Measurements from ENCODE around the gene NCR2.

NCR2 gene

DNA sequence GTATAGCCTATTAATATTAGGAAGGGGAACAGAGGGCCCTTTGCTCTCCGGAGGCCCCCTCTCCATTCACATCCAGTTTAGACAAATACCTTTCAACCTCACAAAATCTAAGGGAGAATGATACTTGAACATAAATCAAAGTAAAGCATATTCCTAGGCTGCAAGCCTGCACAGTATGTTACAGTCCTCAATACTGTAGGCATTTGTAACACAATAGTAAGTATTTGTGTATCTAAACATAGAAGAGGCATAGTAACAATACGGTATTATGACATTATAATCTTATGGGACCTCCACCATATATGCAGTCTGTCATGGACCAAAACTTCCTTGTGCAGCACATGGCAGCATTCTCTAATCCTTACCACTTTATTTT is 46.7 kb upstream of the NCR2 start:
- Histone ChIP-seq H3K4me1 (ENCODE audit: insufficient read depth, low read length, severe bottlenecking) (no peaks in the 10 kb centered on the region), H3K36me3 (ENCODE audit: insufficient read depth, low read length) (no peaks in the 10 kb centered on the region), H3K9ac (ENCODE audit: low read length) (no peak overlapping the region), H3K4me3 (ENCODE audit: low read depth, low read length, poor library complexity, severe bottlenecking) (no peak overlapping the region), H2AFZ (ENCODE audit: low read length) (no peak overlapping the region), H3K27me3 (ENCODE audit: insufficient read depth, low read length) (0 out of 2 replicates have a peak, but pooled peaks cover 8% of the 10 kb centered on the region), H4K20me1 (ENCODE audit: insufficient read depth, low read length) (no peaks in the 10 kb centered on the region), H3K9me2 (ENCODE audit: low read depth, low read length) (no peaks in the 10 kb centered on the region), H3K4me2 (ENCODE audit: low read length) (no peak overlapping the region), H3K27ac (ENCODE audit: low read depth, low read length, poor library complexity, severe bottlenecking) (no peak overlapping the region), H3K79me2 (ENCODE audit: insufficient read depth, low read length) (no peaks in the 10 kb centered on the region), H3K9me3 (ENCODE audit: low read length) (no peaks in the 10 kb centered on the region), H3F3A (ENCODE audit: insufficient read depth, low read length) (no peaks in the 10 kb centered on the region)
- TF ChIP-seq, protein P1, sequence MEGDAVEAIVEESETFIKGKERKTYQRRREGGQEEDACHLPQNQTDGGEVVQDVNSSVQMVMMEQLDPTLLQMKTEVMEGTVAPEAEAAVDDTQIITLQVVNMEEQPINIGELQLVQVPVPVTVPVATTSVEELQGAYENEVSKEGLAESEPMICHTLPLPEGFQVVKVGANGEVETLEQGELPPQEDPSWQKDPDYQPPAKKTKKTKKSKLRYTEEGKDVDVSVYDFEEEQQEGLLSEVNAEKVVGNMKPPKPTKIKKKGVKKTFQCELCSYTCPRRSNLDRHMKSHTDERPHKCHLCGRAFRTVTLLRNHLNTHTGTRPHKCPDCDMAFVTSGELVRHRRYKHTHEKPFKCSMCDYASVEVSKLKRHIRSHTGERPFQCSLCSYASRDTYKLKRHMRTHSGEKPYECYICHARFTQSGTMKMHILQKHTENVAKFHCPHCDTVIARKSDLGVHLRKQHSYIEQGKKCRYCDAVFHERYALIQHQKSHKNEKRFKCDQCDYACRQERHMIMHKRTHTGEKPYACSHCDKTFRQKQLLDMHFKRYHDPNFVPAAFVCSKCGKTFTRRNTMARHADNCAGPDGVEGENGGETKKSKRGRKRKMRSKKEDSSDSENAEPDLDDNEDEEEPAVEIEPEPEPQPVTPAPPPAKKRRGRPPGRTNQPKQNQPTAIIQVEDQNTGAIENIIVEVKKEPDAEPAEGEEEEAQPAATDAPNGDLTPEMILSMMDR (IDR thresholded peaks at IDR 0.05; ENCODE audit: low read length): no peak
- no peak for TF ChIP-seq EZH2 (IDR thresholded peaks at IDR 0.05; ENCODE audit: borderline replicate concordance, low read length)

DNA sequence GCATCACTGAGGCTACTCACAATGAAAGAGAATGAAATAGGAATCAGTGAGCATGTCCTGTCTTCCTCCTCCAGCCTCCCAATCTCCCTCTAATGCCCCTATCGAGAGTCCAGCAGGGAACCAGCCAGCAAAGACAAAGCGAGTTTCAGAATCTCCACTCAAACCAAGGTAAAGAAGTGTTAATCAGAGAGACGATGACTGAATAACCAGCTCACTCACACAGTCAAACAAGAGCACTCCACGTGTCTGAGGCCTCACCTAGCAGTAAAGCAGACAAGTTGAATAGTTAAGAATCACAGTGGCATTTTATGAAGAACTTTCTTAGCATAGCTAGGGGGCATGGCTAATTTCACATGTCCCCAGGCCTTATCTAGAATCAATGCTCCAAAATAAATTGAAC is 45.6 kb upstream of the NCR2 start:
- H3K9ac ChIP-seq (ENCODE audit: low read length): no peak overlapping the region
- no peaks in the 10 kb centered on the region for H3K9me2 ChIP-seq (ENCODE audit: low read depth, low read length)
- no peak overlapping the region for H2AFZ ChIP-seq (ENCODE audit: low read length)
- H3K4me1 ChIP-seq (ENCODE audit: insufficient read depth, low read length, severe bottlenecking): no peaks in the 10 kb centered on the region
- no peaks in the 10 kb centered on the region for H4K20me1 ChIP-seq (ENCODE audit: insufficient read depth, low read length)
- no peak for TF ChIP-seq EZH2 (IDR thresholded peaks at IDR 0.05; ENCODE audit: borderline replicate concordance, low read length)
- TF ChIP-seq, protein P1 (IDR thresholded peaks at IDR 0.05; ENCODE audit: low read length): no peak
- H3K27ac ChIP-seq (ENCODE audit: low read depth, low read length, poor library complexity, severe bottlenecking): no peak overlapping the region
- no peaks in the 10 kb centered on the region for H3K79me2 ChIP-seq (ENCODE audit: insufficient read depth, low read length)
- H3K4me3 ChIP-seq (ENCODE audit: low read depth, low read length, poor library complexity, severe bottlenecking): no peak overlapping the region
- H3K9me3 ChIP-seq (ENCODE audit: low read length): no peaks in the 10 kb centered on the region
- 0 out of 2 replicates have a peak, but pooled peaks cover 8% of the 10 kb centered on the region for H3K27me3 ChIP-seq (ENCODE audit: insufficient read depth, low read length)
- H3K36me3 ChIP-seq (ENCODE audit: insufficient read depth, low read length): no peaks in the 10 kb centered on the region
- H3K4me2 ChIP-seq (ENCODE audit: low read length): no peak overlapping the region
- H3F3A ChIP-seq (ENCODE audit: insufficient read depth, low read length): no peaks in the 10 kb centered on the region

DNA sequence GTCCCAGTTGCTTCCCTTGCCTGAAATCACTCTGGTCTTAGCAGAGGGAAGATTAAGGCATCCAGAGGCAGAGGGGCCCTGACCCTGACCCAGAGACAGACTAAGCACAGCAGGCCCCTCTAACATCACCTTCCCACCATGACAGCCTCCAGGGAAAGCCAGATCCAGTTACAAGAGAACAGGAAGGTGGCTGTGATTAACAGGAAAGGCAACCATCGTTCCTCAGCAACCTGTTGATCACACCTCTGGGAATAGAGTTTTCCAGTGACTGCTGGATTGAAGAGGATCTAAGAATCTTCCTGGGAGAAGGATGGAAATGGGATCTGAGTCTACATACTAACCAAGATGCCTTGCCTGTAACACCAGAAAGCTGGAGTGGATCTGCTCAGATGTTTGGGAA is 43.7 kb upstream of the NCR2 start:
- Histone ChIP-seq H2AFZ (ENCODE audit: low read length) (no peak overlapping the region), H3K9ac (ENCODE audit: low read length) (no peak overlapping the region), H3K27me3 (ENCODE audit: insufficient read depth, low read length) (0 out of 2 replicates have a peak, but pooled peaks cover 8% of the 10 kb centered on the region), H3K4me2 (ENCODE audit: low read length) (no peak overlapping the region), H3K27ac (ENCODE audit: low read depth, low read length, poor library complexity, severe bottlenecking) (no peak overlapping the region), H4K20me1 (ENCODE audit: insufficient read depth, low read length) (no peaks in the 10 kb centered on the region), H3K4me3 (ENCODE audit: low read depth, low read length, poor library complexity, severe bottlenecking) (no peak overlapping the region), H3K9me3 (ENCODE audit: low read length) (no peaks in the 10 kb centered on the region), H3K4me1 (ENCODE audit: insufficient read depth, low read length, severe bottlenecking) (no peaks in the 10 kb centered on the region), H3K36me3 (ENCODE audit: insufficient read depth, low read length) (no peaks in the 10 kb centered on the region), H3K9me2 (ENCODE audit: low read depth, low read length) (no peaks in the 10 kb centered on the region), H3K79me2 (ENCODE audit: insufficient read depth, low read length) (no peaks in the 10 kb centered on the region), H3F3A (ENCODE audit: insufficient read depth, low read length) (no peaks in the 10 kb centered on the region)
- TF ChIP-seq, protein P1 (IDR thresholded peaks at IDR 0.05; ENCODE audit: low read length): no peak
